ENCODE measurements around the gene NUP42.

NUP42 gene

GRCh38 chr7:23246555-23246954, 64.7 kb downstream of the NUP42 start, which contains the start of gene GPNMB:
Gene GPNMB (plus strand): TSS chr7:23246775. CDS start chr7:23246858, 83 bp downstream.
- no peak for TF ChIP-seq SUZ12 (IDR thresholded peaks at IDR 0.05; ENCODE audit: extremely low read depth, insufficient read depth, insufficient read length)
- TF ChIP-seq ZNF274 (IDR thresholded peaks at IDR 0.05; ENCODE audit: low read depth, low read length), result no peak
- TF ChIP-seq YY1 (IDR thresholded peaks at IDR 0.05; ENCODE audit: insufficient read depth, insufficient read length), result no peak
- Histone ChIP-seq H3K4me1 (ENCODE audit: insufficient read depth, insufficient read length) (peaks cover 7% of the 10 kb centered on the region), H3K9ac (ENCODE audit: insufficient read length, low read depth) (no peak within 1 kb of the TSS), H3K4me3 (ENCODE audit: insufficient read length, low read depth) (no peak within 1 kb of the TSS), H3K36me3 (ENCODE audit: insufficient read depth, insufficient read length, low read length) (no peaks in the 10 kb centered on the region), H3K9me3 (ENCODE audit: insufficient read depth, low read length) (no peaks in the 10 kb centered on the region), H3K27me3 (ENCODE audit: insufficient read depth, insufficient read length) (no peaks in the 10 kb centered on the region)
- DNase-seq (ENCODE audit: low read depth, low spot score), result no peak

- Histone ChIP-seq H3K4me3 (ENCODE audit: insufficient read length, low read depth) (no peak overlapping the region), H3K4me1 (ENCODE audit: insufficient read depth, insufficient read length) (peaks cover 7% of the 10 kb centered on the region), H3K36me3 (ENCODE audit: insufficient read depth, insufficient read length, low read length) (no peaks in the 10 kb centered on the region), H3K27me3 (ENCODE audit: insufficient read depth, insufficient read length) (no peaks in the 10 kb centered on the region), H3K9me3 (ENCODE audit: insufficient read depth, low read length) (no peaks in the 10 kb centered on the region), H3K9ac (ENCODE audit: insufficient read length, low read depth) (no peak overlapping the region)
- no peak for DNase-seq (ENCODE audit: low read depth, low spot score)
- TF ChIP-seq ZNF274 (IDR thresholded peaks at IDR 0.05; ENCODE audit: low read depth, low read length), result no peak
- no peak for TF ChIP-seq YY1 (IDR thresholded peaks at IDR 0.05; ENCODE audit: insufficient read depth, insufficient read length)
- TF ChIP-seq SUZ12 (IDR thresholded peaks at IDR 0.05; ENCODE audit: extremely low read depth, insufficient read depth, insufficient read length), result no peak
Measured at GRCh38 chr7:23247046-23247602, 65.3 kb downstream of the NUP42 start.

GRCh38 chr7:23247603-23248335, 65.9 kb downstream of the NUP42 start:
- Histone ChIP-seq H3K4me1 (ENCODE audit: insufficient read depth, insufficient read length) (peaks cover 7% of the 10 kb centered on the region), H3K36me3 (ENCODE audit: insufficient read depth, insufficient read length, low read length) (no peaks in the 10 kb centered on the region), H3K9me3 (ENCODE audit: insufficient read depth, low read length) (no peaks in the 10 kb centered on the region), H3K9ac (ENCODE audit: insufficient read length, low read depth) (no peak overlapping the region), H3K4me3 (ENCODE audit: insufficient read length, low read depth) (no peak overlapping the region), H3K27me3 (ENCODE audit: insufficient read depth, insufficient read length) (no peaks in the 10 kb centered on the region)
- no peak for DNase-seq (ENCODE audit: low read depth, low spot score)
- TF ChIP-seq YY1 (IDR thresholded peaks at IDR 0.05; ENCODE audit: insufficient read depth, insufficient read length) (no peak), ZNF274 (IDR thresholded peaks at IDR 0.05; ENCODE audit: low read depth, low read length) (no peak), SUZ12 (IDR thresholded peaks at IDR 0.05; ENCODE audit: extremely low read depth, insufficient read depth, insufficient read length) (no peak)

- peaks cover 7% of the 10 kb centered on the region for H3K4me1 ChIP-seq (ENCODE audit: insufficient read depth, insufficient read length)
- no peak overlapping the region for H3K4me3 ChIP-seq (ENCODE audit: insufficient read length, low read depth)
- no peaks in the 10 kb centered on the region for H3K9me3 ChIP-seq (ENCODE audit: insufficient read depth, low read length)
- no peaks in the 10 kb centered on the region for H3K36me3 ChIP-seq (ENCODE audit: insufficient read depth, insufficient read length, low read length)
- no peak for TF ChIP-seq SUZ12 (IDR thresholded peaks at IDR 0.05; ENCODE audit: extremely low read depth, insufficient read depth, insufficient read length)
- TF ChIP-seq ZNF274 (IDR thresholded peaks at IDR 0.05; ENCODE audit: low read depth, low read length), result no peak
- TF ChIP-seq YY1 (IDR thresholded peaks at IDR 0.05; ENCODE audit: insufficient read depth, insufficient read length), result no peak
- H3K27me3 ChIP-seq (ENCODE audit: insufficient read depth, insufficient read length), result no peaks in the 10 kb centered on the region
- H3K9ac ChIP-seq (ENCODE audit: insufficient read length, low read depth), result no peak overlapping the region
- no peak for DNase-seq (ENCODE audit: low read depth, low spot score)
Measured at GRCh38 chr7:23249486-23249885, 67.6 kb downstream of the NUP42 start.

Data from NT2/D1 (cell line).